ENCODE measurements around the gene EFL1.
"Not testable (repeated sequence)": the region's sequence is repeated elsewhere in the genome, so short reads cannot be mapped to it uniquely, and the experiment has no call there.

The EFL1 gene

DNA sequence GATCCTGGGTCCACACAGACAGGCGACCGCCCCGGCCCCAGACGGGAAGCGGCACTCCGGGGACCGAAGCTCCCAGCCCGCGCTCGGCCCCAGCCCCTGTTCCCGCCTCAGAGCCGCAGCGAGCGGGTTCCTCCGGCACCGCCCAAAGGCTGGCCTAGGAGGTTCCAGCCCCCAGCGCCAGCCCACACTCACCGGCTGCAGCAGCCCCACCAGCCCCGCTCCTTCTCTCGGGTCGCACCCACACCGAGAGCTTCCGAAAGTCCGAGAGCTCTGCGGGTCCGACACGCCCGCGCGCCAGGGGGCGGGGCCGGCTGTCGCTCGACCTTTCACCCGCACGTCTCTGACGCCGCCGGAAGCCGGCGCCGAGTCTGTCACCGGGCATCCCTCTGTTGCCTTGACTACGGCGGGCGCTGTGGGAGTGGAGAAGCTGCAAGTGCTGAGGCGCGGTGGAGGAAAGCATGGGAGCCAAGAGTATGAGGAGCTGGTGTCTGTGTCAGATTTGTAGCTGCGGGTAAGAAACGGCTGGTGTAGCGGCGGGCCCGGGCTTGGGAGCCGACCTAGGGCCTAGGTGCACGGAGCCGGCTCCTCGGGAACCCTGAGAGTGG is at the start of gene EFL1, which contains the start of gene SAXO2:
Gene EFL1, minus strand, starts transcription at position 313 of the 605 bp plus-strand sequence. CDS start 956 bp downstream, outside the sequence.
Gene SAXO2, plus strand, starts transcription at position 397 of the 605 bp plus-strand sequence. Its CDS starts 62 bp downstream, at position 459.
- Histone ChIP-seq H3K9ac (ENCODE audit: low read length) (peak within 1 kb of the TSS; percentile 11), H3K4me3 (ENCODE audit: low read length) (peak within 1 kb of the TSS; percentile 90), H3K4me1 (ENCODE audit: control insufficient read depth, insufficient read depth, low read length) (peaks cover 5% of the 10 kb centered on the region), H3K27me3 (ENCODE audit: control insufficient read depth, insufficient read depth, low read length) (no peaks in the 10 kb centered on the region), H3K27ac (ENCODE audit: low read depth, low read length) (no peak within 1 kb of the TSS), H3K36me3 (ENCODE audit: control insufficient read depth, insufficient read depth, low read length) (peaks cover 5% of the 10 kb centered on the region)

DNA sequence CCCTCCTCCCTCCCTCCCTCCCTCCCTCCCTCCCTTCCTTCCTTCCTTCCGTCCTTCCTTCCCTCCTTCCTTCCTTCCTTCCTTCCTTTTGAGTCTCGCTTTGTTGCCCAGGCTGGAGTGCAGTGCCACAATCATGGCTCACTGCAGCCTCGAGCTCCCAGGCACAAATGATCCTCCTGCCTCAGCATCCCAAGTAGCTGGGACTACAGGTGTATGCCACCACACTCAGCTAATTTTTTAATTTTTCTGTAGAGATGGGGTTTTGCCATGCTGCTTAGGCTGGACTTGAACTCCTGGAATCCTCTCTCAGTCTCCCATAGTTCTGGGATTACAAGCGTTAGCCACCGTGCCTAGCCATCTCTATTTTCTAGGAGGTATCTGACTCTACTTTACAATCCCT is 48.8 kb upstream of the EFL1 start:
- H3K4me3 ChIP-seq (ENCODE audit: low read length); H3K27ac ChIP-seq (ENCODE audit: low read depth, low read length); H3K9ac ChIP-seq (ENCODE audit: low read length); H3K27me3 ChIP-seq (ENCODE audit: control insufficient read depth, insufficient read depth, low read length); H3K4me1 ChIP-seq (ENCODE audit: control insufficient read depth, insufficient read depth, low read length); H3K36me3 ChIP-seq (ENCODE audit: control insufficient read depth, insufficient read depth, low read length): not testable (repeated sequence)

DNA sequence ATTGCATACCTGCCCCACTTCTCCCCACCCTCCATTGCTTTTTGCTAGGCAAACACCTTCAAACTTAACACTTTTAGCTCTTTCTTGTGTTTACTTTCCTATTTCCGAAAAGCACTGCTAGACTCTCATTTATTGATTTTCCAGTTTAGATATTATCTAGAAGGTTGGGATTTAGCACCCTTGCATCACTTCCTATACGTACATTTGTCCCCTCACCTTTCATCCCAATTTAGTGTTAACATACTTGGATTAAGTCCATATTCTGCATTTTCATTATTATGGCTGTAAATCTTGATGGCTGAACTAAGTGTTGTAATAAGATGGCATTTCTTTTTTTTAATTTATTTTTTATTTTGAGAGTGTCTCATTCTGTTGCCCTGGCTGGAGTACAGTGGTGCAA is 47.3 kb upstream of the EFL1 start:
- H3K27me3 ChIP-seq (ENCODE audit: control insufficient read depth, insufficient read depth, low read length): no peaks in the 10 kb centered on the region
- H3K4me1 ChIP-seq (ENCODE audit: control insufficient read depth, insufficient read depth, low read length): no peaks in the 10 kb centered on the region
- H3K27ac ChIP-seq (ENCODE audit: low read depth, low read length): no peak overlapping the region
- H3K9ac ChIP-seq (ENCODE audit: low read length): no peak overlapping the region
- H3K36me3 ChIP-seq (ENCODE audit: control insufficient read depth, insufficient read depth, low read length): no peaks in the 10 kb centered on the region
- H3K4me3 ChIP-seq (ENCODE audit: low read length): no peak overlapping the region

DNA sequence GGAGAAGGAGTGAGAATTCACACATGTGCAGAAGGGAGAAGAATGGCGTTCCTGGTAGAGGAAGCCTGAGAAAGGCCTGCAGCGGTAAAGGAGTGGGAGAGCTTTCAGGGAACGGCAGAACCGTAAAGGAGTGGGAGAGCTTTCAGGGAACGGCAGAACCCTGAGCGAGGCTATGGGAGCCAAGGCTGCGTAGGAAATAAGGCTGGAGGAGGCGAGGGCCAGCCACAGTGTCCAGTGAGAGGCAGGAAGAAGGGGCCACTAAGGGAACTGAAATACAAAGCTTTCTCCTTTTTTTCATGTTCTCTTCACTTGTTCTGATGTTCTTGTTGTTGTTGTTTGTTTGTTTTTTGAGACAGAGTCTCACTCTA is 45.2 kb upstream of the EFL1 start:
- H3K27ac ChIP-seq (ENCODE audit: low read depth, low read length): no peak overlapping the region
- no peaks in the 10 kb centered on the region for H3K4me1 ChIP-seq (ENCODE audit: control insufficient read depth, insufficient read depth, low read length)
- no peaks in the 10 kb centered on the region for H3K27me3 ChIP-seq (ENCODE audit: control insufficient read depth, insufficient read depth, low read length)
- H3K9ac ChIP-seq (ENCODE audit: low read length): no peak overlapping the region
- H3K4me3 ChIP-seq (ENCODE audit: low read length): no peak overlapping the region
- no peaks in the 10 kb centered on the region for H3K36me3 ChIP-seq (ENCODE audit: control insufficient read depth, insufficient read depth, low read length)

- no peak overlapping the region for H3K4me3 ChIP-seq (ENCODE audit: low read length)
- no peaks in the 10 kb centered on the region for H3K27me3 ChIP-seq (ENCODE audit: control insufficient read depth, insufficient read depth, low read length)
- H3K4me1 ChIP-seq (ENCODE audit: control insufficient read depth, insufficient read depth, low read length): no peaks in the 10 kb centered on the region
- no peak overlapping the region for H3K27ac ChIP-seq (ENCODE audit: low read depth, low read length)
- no peak overlapping the region for H3K9ac ChIP-seq (ENCODE audit: low read length)
- no peaks in the 10 kb centered on the region for H3K36me3 ChIP-seq (ENCODE audit: control insufficient read depth, insufficient read depth, low read length)
Observed at GRCh38 chr15:82306791-82307713, 44.5 kb upstream of the EFL1 start.

- Histone ChIP-seq H3K27ac (ENCODE audit: low read depth, low read length) (no peak overlapping the region), H3K36me3 (ENCODE audit: control insufficient read depth, insufficient read depth, low read length) (no peaks in the 10 kb centered on the region), H3K4me1 (ENCODE audit: control insufficient read depth, insufficient read depth, low read length) (no peaks in the 10 kb centered on the region), H3K9ac (ENCODE audit: low read length) (no peak overlapping the region), H3K27me3 (ENCODE audit: control insufficient read depth, insufficient read depth, low read length) (no peaks in the 10 kb centered on the region), H3K4me3 (ENCODE audit: low read length) (no peak overlapping the region)
Observed at GRCh38 chr15:82305621-82306048, 43.1 kb upstream of the EFL1 start.

DNA sequence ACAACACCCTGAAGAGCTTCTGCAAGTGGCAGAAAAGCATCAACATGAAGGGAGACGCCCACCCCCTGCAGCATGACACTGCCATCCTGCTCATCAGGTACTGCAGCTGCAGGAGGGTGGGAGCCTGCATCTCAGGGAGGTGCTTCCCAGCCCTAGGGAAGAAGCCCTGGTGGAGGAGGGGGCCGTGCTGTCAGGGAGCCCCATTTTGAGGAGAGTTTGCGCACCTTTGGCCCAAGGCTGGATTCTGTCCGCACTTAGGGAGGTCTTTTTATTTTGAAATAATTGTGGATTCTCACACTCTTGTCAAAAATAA is 42.2 kb upstream of the EFL1 start:
- Histone ChIP-seq H3K27me3 (ENCODE audit: control insufficient read depth, insufficient read depth, low read length) (no peaks in the 10 kb centered on the region), H3K36me3 (ENCODE audit: control insufficient read depth, insufficient read depth, low read length) (no peaks in the 10 kb centered on the region), H3K27ac (ENCODE audit: low read depth, low read length) (no peak overlapping the region), H3K4me3 (ENCODE audit: low read length) (no peak overlapping the region), H3K9ac (ENCODE audit: low read length) (no peak overlapping the region), H3K4me1 (ENCODE audit: control insufficient read depth, insufficient read depth, low read length) (no peaks in the 10 kb centered on the region)

DNA sequence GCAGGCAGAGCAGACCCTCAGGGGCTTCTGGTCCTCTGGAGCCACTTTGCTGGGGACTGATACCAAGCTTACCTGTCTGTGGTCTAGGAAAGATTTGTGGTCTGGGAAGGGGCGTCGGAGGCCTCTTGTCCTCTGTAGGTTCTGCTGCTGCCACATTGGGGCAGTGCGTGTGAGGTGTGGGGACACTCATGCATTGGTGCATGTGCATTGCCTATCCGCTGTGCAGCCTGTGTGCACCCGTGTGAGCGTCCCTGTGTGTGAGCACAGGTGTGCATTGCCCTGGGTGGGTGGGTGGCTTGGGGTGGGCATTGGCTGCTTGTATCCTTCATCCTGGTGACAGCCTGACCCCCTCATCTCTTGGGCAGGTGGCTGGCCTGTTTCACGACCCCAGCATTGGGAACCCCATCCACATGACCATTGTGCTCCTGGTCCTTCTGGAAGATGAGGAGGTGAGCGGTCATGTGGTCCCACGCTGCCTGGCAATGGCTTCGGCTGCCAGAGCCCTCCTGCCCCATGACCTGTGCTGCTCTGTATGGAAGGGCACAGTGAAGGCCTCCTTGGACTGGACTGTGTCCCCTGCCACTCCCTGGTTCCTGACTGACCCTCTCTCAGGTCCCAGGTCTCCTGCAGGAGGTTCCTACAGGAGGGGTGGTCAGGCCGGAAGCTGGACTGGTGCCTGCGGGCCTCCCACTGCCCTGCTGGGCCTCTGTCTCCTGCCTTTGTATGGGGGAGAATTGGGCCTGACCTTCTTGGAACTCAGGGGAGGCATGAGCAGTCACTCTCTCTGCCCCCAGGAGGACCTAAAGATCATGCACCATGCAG is 41.6 kb upstream of the EFL1 start:
- no peak overlapping the region for H3K4me3 ChIP-seq (ENCODE audit: low read length)
- H3K36me3 ChIP-seq (ENCODE audit: control insufficient read depth, insufficient read depth, low read length): no peaks in the 10 kb centered on the region
- H3K27me3 ChIP-seq (ENCODE audit: control insufficient read depth, insufficient read depth, low read length): no peaks in the 10 kb centered on the region
- no peaks in the 10 kb centered on the region for H3K4me1 ChIP-seq (ENCODE audit: control insufficient read depth, insufficient read depth, low read length)
- no peak overlapping the region for H3K9ac ChIP-seq (ENCODE audit: low read length)
- H3K27ac ChIP-seq (ENCODE audit: low read depth, low read length): no peak overlapping the region

DNA sequence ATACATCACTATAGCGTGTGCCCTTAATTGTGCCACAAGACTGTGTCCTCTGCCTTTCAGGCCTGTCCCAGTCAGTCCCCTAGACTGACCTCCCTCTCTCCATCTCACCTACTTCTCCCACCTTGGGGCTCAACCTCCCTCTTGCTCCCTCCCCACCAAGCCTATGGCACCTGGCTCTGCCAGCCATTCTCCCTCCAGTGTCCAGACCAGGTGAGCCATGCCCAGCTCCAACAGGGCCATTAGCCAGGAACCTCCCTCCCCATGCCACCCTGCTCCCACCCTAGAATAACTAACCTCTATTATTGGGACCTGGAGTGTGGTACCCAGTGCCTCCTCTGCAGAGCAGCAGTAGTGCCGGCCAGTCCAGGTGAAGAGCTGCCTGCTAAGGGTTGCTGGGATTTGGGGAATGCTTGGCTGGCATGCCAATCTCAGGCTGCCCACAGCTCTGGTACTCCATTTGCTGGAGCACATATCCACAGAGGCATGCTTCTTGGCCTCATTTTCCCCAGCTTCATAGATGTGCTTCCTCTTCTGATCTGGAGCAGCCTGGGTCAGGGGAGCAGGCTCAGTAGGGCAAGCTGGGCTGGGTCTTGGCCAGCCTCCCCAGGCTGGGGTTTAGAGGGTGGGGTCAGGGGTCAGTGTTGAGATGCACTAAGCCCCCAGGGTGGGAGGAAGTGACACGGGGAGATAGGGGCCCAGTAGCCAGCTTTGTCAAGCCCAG is 38.9 kb upstream of the EFL1 start:
- Histone ChIP-seq H3K27me3 (ENCODE audit: control insufficient read depth, insufficient read depth, low read length) (no peaks in the 10 kb centered on the region), H3K4me1 (ENCODE audit: control insufficient read depth, insufficient read depth, low read length) (no peaks in the 10 kb centered on the region), H3K4me3 (ENCODE audit: low read length) (no peak overlapping the region), H3K9ac (ENCODE audit: low read length) (no peak overlapping the region), H3K36me3 (ENCODE audit: control insufficient read depth, insufficient read depth, low read length) (no peaks in the 10 kb centered on the region), H3K27ac (ENCODE audit: low read depth, low read length) (no peak overlapping the region)

DNA sequence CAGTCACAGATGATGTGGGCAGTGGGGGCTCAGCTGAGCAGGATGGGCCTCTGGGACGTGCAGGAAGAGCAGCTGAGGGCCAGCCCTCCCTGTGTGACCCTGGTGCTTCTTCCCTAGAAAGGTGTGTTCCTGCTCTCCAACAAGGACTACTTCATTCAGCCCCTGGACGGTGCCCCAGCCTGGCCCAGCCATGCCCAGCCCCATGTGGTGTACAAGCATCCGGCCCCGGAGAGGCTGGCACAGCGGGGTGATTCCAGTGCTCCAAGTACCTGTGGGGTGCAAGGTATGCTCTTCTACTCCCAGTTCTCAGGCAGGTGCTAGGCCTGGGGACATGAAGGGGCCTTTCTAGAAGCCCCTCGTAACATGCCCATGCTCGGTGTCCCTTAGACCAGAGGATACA is 38.3 kb upstream of the EFL1 start:
- Histone ChIP-seq H3K36me3 (ENCODE audit: control insufficient read depth, insufficient read depth, low read length) (no peaks in the 10 kb centered on the region), H3K27ac (ENCODE audit: low read depth, low read length) (no peak overlapping the region), H3K4me1 (ENCODE audit: control insufficient read depth, insufficient read depth, low read length) (no peaks in the 10 kb centered on the region), H3K9ac (ENCODE audit: low read length) (no peak overlapping the region), H3K4me3 (ENCODE audit: low read length) (no peak overlapping the region), H3K27me3 (ENCODE audit: control insufficient read depth, insufficient read depth, low read length) (no peaks in the 10 kb centered on the region)

- H3K36me3 ChIP-seq (ENCODE audit: control insufficient read depth, insufficient read depth, low read length); H3K27me3 ChIP-seq (ENCODE audit: control insufficient read depth, insufficient read depth, low read length); H3K4me3 ChIP-seq (ENCODE audit: low read length); H3K9ac ChIP-seq (ENCODE audit: low read length); H3K27ac ChIP-seq (ENCODE audit: low read depth, low read length); H3K4me1 ChIP-seq (ENCODE audit: control insufficient read depth, insufficient read depth, low read length): not testable (repeated sequence)
Observed at GRCh38 chr15:82300326-82300725, 37.8 kb upstream of the EFL1 start.

GRCh38 chr15:82299511-82299914 is 37.0 kb upstream of the EFL1 start:
- H3K4me1 ChIP-seq (ENCODE audit: control insufficient read depth, insufficient read depth, low read length); H3K27me3 ChIP-seq (ENCODE audit: control insufficient read depth, insufficient read depth, low read length); H3K9ac ChIP-seq (ENCODE audit: low read length); H3K27ac ChIP-seq (ENCODE audit: low read depth, low read length); H3K36me3 ChIP-seq (ENCODE audit: control insufficient read depth, insufficient read depth, low read length); H3K4me3 ChIP-seq (ENCODE audit: low read length): not testable (repeated sequence)

Measured in rectal smooth muscle tissue (tissue), 1 donor.